ENCODE results near the gene OLAH. TPM values are rescaled to one million over a fixed set of nuclear protein-coding genes. Genes with fewer than 3 reads are reported as not detected.

The OLAH gene
- total and polyA plus RNA-seq, 10 donors: 0.80 to 17.5 (median 3.5) TPM; not detected in 1

GRCh38 chr10:15038416-15038815 is 5.3 kb upstream of the OLAH start:
- TF ChIP-seq POLR2A (IDR thresholded peaks at IDR 0.05) (no peak), CTCF (IDR thresholded peaks at IDR 0.05 in 8 of 11, conservative IDR thresholded peaks at IDR 0.05 in 3 of 11) (no peak), POLR2AphosphoS5 (IDR thresholded peaks at IDR 0.05) (no peak)
- WGBS, 5 donors: 79 to 92% (median 85%) methylated on average over 10 of the region's 10 CpGs
- no peaks in the 10 kb centered on the region for H3K27me3 ChIP-seq (replicated peaks in 1 of 7)
- no peaks in the 10 kb centered on the region for H3K36me3 ChIP-seq
- H3K27ac ChIP-seq: no peak overlapping the region
- no peak for DNase-seq
- H3K9me3 ChIP-seq: no peaks in the 10 kb centered on the region
- no peak overlapping the region for H3K4me3 ChIP-seq
- peaks cover 0 to 11% (median 4%) of the 10 kb centered on the region in 6 donors for H3K4me1 ChIP-seq
- intact Hi-C loops (cut with DNase I; ENCODE audit: low total_unique reads): no loop called here

- no peak for TF ChIP-seq POLR2A (IDR thresholded peaks at IDR 0.05)
- TF ChIP-seq CTCF (IDR thresholded peaks at IDR 0.05 in 8 of 11, conservative IDR thresholded peaks at IDR 0.05 in 3 of 11): no peak
- no peak for TF ChIP-seq POLR2AphosphoS5 (IDR thresholded peaks at IDR 0.05)
- H3K36me3 ChIP-seq: no peaks in the 10 kb centered on the region
- WGBS, 5 donors: 68 to 84% (median 77%) methylated on average over 1 of the region's 1 CpG
- H3K9me3 ChIP-seq: no peaks in the 10 kb centered on the region
- DNase-seq: no peak
- intact Hi-C loops (cut with DNase I; ENCODE audit: low total_unique reads): no loop called here
- no peaks in the 10 kb centered on the region for H3K4me1 ChIP-seq
- H3K27ac ChIP-seq: peak overlapping the region in 1 of 8 donors; percentile 79
- H3K4me3 ChIP-seq: no peak overlapping the region
- no peaks in the 10 kb centered on the region for H3K27me3 ChIP-seq (replicated peaks in 1 of 7)
Observed at GRCh38 chr10:15045380-15045779, 1.6 kb downstream of the OLAH start.

- TF ChIP-seq CTCF (IDR thresholded peaks at IDR 0.05 in 8 of 11, conservative IDR thresholded peaks at IDR 0.05 in 3 of 11) (no peak), POLR2A (IDR thresholded peaks at IDR 0.05) (no peak), POLR2AphosphoS5 (IDR thresholded peaks at IDR 0.05) (no peak)
- no peaks in the 10 kb centered on the region for H3K9me3 ChIP-seq
- no peaks in the 10 kb centered on the region for H3K4me1 ChIP-seq
- 64 to 85% (median 74%) methylated on average over 5 of the region's 5 CpGs for WGBS, 5 donors
- H3K4me3 ChIP-seq: no peak overlapping the region
- intact Hi-C loops (cut with DNase I; ENCODE audit: low total_unique reads): no loop called here
- H3K27ac ChIP-seq: peak overlapping the region in 2 of 8 donors; percentile 17 to 35
- no peaks in the 10 kb centered on the region for H3K36me3 ChIP-seq
- no peak for DNase-seq
- no peaks in the 10 kb centered on the region for H3K27me3 ChIP-seq (replicated peaks in 1 of 7)
Observed at GRCh38 chr10:15046626-15047025, 2.9 kb downstream of the OLAH start.

- no peak for DNase-seq
- intact Hi-C loops (cut with DNase I; ENCODE audit: low total_unique reads): no loop called here
Observed at GRCh38 chr10:15049533-15049932, 5.8 kb downstream of the OLAH start.

More at GRCh38 chr10:15049533-15049932, 5.8 kb downstream of the OLAH start:
- Histone ChIP-seq H3K4me1 (no peaks in the 10 kb centered on the region), H3K27me3 (replicated peaks in 1 of 7) (no peaks in the 10 kb centered on the region), H3K27ac (no peak overlapping the region), H3K36me3 (peaks cover 0 to 5% (median 0%) of the 10 kb centered on the region in 6 donors), H3K4me3 (no peak overlapping the region), H3K9me3 (no peaks in the 10 kb centered on the region)
- TF ChIP-seq POLR2AphosphoS5 (IDR thresholded peaks at IDR 0.05) (no peak), POLR2A (IDR thresholded peaks at IDR 0.05) (no peak), CTCF (IDR thresholded peaks at IDR 0.05 in 8 of 11, conservative IDR thresholded peaks at IDR 0.05 in 3 of 11) (no peak)

All from spleen (tissue), 11 donors.